OCI-LY1 (cell line): Measurements from ENCODE around the gene ZNF79.

Experiments used
- H2AFZ ChIP-seq: fragments of 200-600 bp; sonication (generic), shearing (Covaris generic); 2 replicates; pipeline ENCODE4 v1.6.0; 2014; ENCODE audit warnings: antibody characterized with exemption, mild to moderate bottlenecking, low read length
- H3F3A ChIP-seq: fragments of 200-600 bp; sonication (generic), shearing (Covaris generic); 2 replicates; pipeline ENCODE4 v1.6.0; 2014; ENCODE audit warnings: mild to moderate bottlenecking, antibody characterized with exemption, low read length, moderate library complexity; ENCODE audit not compliant: insufficient read depth
- H3K27ac ChIP-seq: fragments of 200-600 bp; sonication (generic); 2 replicates; pipeline ENCODE4 v1.5.1; 2014; ENCODE audit warnings: low read length, mixed run types, mild to moderate bottlenecking, low read depth; ENCODE audit not compliant: poor library complexity, severe bottlenecking
- H3K27me3 ChIP-seq: fragments of 200-600 bp; sonication (generic); 2 replicates; pipeline ENCODE4 v1.6.0; 2014; ENCODE audit warnings: antibody characterized with exemption, mild to moderate bottlenecking, low read length, moderate library complexity; ENCODE audit not compliant: insufficient read depth
- H3K36me3 ChIP-seq: fragments of 200-600 bp; sonication (generic); 2 replicates; pipeline ENCODE4 v1.6.1; 2014; ENCODE audit warnings: mild to moderate bottlenecking, antibody characterized with exemption, low read length, moderate library complexity, mixed read lengths; ENCODE audit not compliant: insufficient read depth
- H3K4me1 ChIP-seq: fragments of 200-600 bp; sonication (generic); 2 replicates; pipeline ENCODE4 v1.5.1; 2014; ENCODE audit warnings: mild to moderate bottlenecking, low read length, moderate library complexity; ENCODE audit not compliant: insufficient read depth, severe bottlenecking
- H3K4me2 ChIP-seq: fragments of 200-600 bp; sonication (generic), shearing (Covaris generic); 2 replicates; pipeline ENCODE4 v1.6.1; 2014; ENCODE audit warnings: low read length
- H3K4me3 ChIP-seq: fragments of 200-600 bp; sonication (generic); 2 replicates; pipeline ENCODE4 v1.5.1; 2014; ENCODE audit warnings: low read length, low read depth, mild to moderate bottlenecking, mixed read lengths; ENCODE audit not compliant: poor library complexity, severe bottlenecking
- H3K79me2 ChIP-seq: fragments of 200-600 bp; shearing (Covaris generic); 2 replicates; pipeline ENCODE4 v1.6.1; 2016; ENCODE audit warnings: mixed run types, low read length, mixed read lengths; ENCODE audit not compliant: insufficient read depth
- H3K9ac ChIP-seq: fragments of 200-600 bp; sonication (generic), shearing (Covaris generic); 2 replicates; pipeline ENCODE4 v1.6.1; 2014; ENCODE audit warnings: mild to moderate bottlenecking, low read length, mixed read lengths
- H3K9me2 ChIP-seq: fragments of 200-600 bp; sonication (generic), shearing (Covaris generic); 2 replicates; pipeline ENCODE4 v1.6.1; 2014; ENCODE audit warnings: low read depth, mild to moderate bottlenecking, low read length, mixed read lengths
- H3K9me3 ChIP-seq: fragments of 200-600 bp; shearing (Covaris generic); 2 replicates; pipeline ENCODE4 v1.6.1; 2014; ENCODE audit warnings: low read length, mixed read lengths
- H4K20me1 ChIP-seq: fragments of 200-600 bp; sonication (generic), shearing (Covaris generic); 2 replicates; pipeline ENCODE4 v1.6.0; 2016; ENCODE audit warnings: mild to moderate bottlenecking, low read length; ENCODE audit not compliant: insufficient read depth
- CTCF ChIP-seq: fragments of 200-600 bp; sonication (generic), shearing (Covaris generic); IDR thresholded peaks from 2 replicates; pipeline ENCODE4 v1.5.1; 2017; ENCODE audit warnings: mild to moderate bottlenecking, antibody characterized with exemption, low read length, moderate library complexity, mixed read lengths
- EZH2 ChIP-seq: fragments of 200-600 bp; sonication (generic), shearing (Covaris generic); IDR thresholded peaks from 2 replicates; pipeline ENCODE4 v1.8.0; 2017; ENCODE audit warnings: borderline replicate concordance, mixed run types, mild to moderate bottlenecking, antibody characterized with exemption, low read length, moderate library complexity, mixed read lengths

The ZNF79 gene

GRCh38 chr9:127386981-127387380, 37.2 kb upstream of the ZNF79 start:
- H3K4me2 ChIP-seq = no peak overlapping the region
- TF ChIP-seq EZH2 (no peak), CTCF (no peak)
- H3K4me1 ChIP-seq = peaks cover 4% of the 10 kb centered on the region
- H3K9me3 ChIP-seq = no peaks in the 10 kb centered on the region
- no peak overlapping the region for H3K9ac ChIP-seq
- no peaks in the 10 kb centered on the region for H4K20me1 ChIP-seq
- H3K36me3 ChIP-seq = no peaks in the 10 kb centered on the region
- no peaks in the 10 kb centered on the region for H3K79me2 ChIP-seq
- no peaks in the 10 kb centered on the region for H3K9me2 ChIP-seq
- no peaks in the 10 kb centered on the region for H3F3A ChIP-seq
- H3K27me3 ChIP-seq = no peaks in the 10 kb centered on the region
- H3K27ac ChIP-seq = no peak overlapping the region
- H2AFZ ChIP-seq = no peak overlapping the region
- H3K4me3 ChIP-seq = no peak overlapping the region

- Histone ChIP-seq H3K36me3 (no peaks in the 10 kb centered on the region), H4K20me1 (no peaks in the 10 kb centered on the region), H2AFZ (no peak overlapping the region), H3K4me3 (no peak overlapping the region), H3K9ac (no peak overlapping the region), H3K4me2 (no peak overlapping the region), H3F3A (no peaks in the 10 kb centered on the region), H3K9me3 (no peaks in the 10 kb centered on the region), H3K27ac (no peak overlapping the region), H3K79me2 (no peaks in the 10 kb centered on the region), H3K9me2 (no peaks in the 10 kb centered on the region), H3K4me1 (peaks cover 4% of the 10 kb centered on the region), H3K27me3 (no peaks in the 10 kb centered on the region)
- TF ChIP-seq CTCF = no peak
- no peak for TF ChIP-seq EZH2
These were observed 35.9 kb upstream of the ZNF79 start for GRCh38 chr9:127388037-127388855.

GRCh38 chr9:127388856-127389238, 35.3 kb upstream of the ZNF79 start:
- H3K4me3 ChIP-seq = no peak overlapping the region
- no peaks in the 10 kb centered on the region for H3K27me3 ChIP-seq
- no peaks in the 10 kb centered on the region for H3K79me2 ChIP-seq
- no peak overlapping the region for H3K9ac ChIP-seq
- no peak overlapping the region for H3K27ac ChIP-seq
- H2AFZ ChIP-seq = no peak overlapping the region
- peaks cover 4% of the 10 kb centered on the region for H3K4me1 ChIP-seq
- no peaks in the 10 kb centered on the region for H4K20me1 ChIP-seq
- TF ChIP-seq EZH2 = no peak
- no peak for TF ChIP-seq CTCF
- no peaks in the 10 kb centered on the region for H3K36me3 ChIP-seq
- H3K9me3 ChIP-seq = no peaks in the 10 kb centered on the region
- no peak overlapping the region for H3K4me2 ChIP-seq
- H3K9me2 ChIP-seq = no peaks in the 10 kb centered on the region
- H3F3A ChIP-seq = no peaks in the 10 kb centered on the region
